ENCODE results near the gene CDH4. TPM values are rescaled to one million over a fixed set of nuclear protein-coding genes. Genes with fewer than 3 reads are reported as not detected.

Gene CDH4
- total RNA-seq, 1 experiment from 2014 or later: 25.0 TPM

- no peaks in the 10 kb centered on the region for H3K27me3 Mint-ChIP-seq (ENCODE audit: insufficient read depth, unreplicated experiment)
- no TSS peak for BruUV-seq (replicated peaks)
- no peak for TF ChIP-seq CTCF (IDR thresholded peaks at IDR 0.05; ENCODE audit: unreplicated experiment)
- H3K9me3 Mint-ChIP-seq (ENCODE audit: unreplicated experiment): no peaks in the 10 kb centered on the region
- intact Hi-C loops (cut with micrococcal nuclease): no loop called here
- no peak for DNase-seq (ENCODE audit: unreplicated experiment)
- H3K27ac Mint-ChIP-seq (ENCODE audit: low read depth, unreplicated experiment): no peak overlapping the region
- H3K36me3 Mint-ChIP-seq (ENCODE audit: insufficient read depth, unreplicated experiment): no peaks in the 10 kb centered on the region
- no peak overlapping the region for H3K4me3 Mint-ChIP-seq (ENCODE audit: unreplicated experiment)
- POLR2A ChIA-PET: no interaction called here
- H3K4me1 Mint-ChIP-seq (ENCODE audit: insufficient read depth, unreplicated experiment): no peaks in the 10 kb centered on the region
- CTCF ChIA-PET: no interaction called here
Measured at GRCh38 chr20:61700595-61701140, 448.6 kb downstream of the CDH4 start.

- Mint-ChIP-seq H3K27ac (ENCODE audit: low read depth, unreplicated experiment) (no peak overlapping the region), H3K36me3 (ENCODE audit: insufficient read depth, unreplicated experiment) (no peaks in the 10 kb centered on the region), H3K9me3 (ENCODE audit: unreplicated experiment) (no peaks in the 10 kb centered on the region), H3K4me1 (ENCODE audit: insufficient read depth, unreplicated experiment) (no peaks in the 10 kb centered on the region), H3K27me3 (ENCODE audit: insufficient read depth, unreplicated experiment) (no peaks in the 10 kb centered on the region), H3K4me3 (ENCODE audit: unreplicated experiment) (no peak overlapping the region)
- DNase-seq (ENCODE audit: unreplicated experiment): no peak
- ChIA-PET POLR2A (no interaction called here), CTCF (no interaction called here)
- BruUV-seq (replicated peaks): no TSS peak
- intact Hi-C loops (cut with micrococcal nuclease): no loop called here
- no peak for TF ChIP-seq CTCF (IDR thresholded peaks at IDR 0.05; ENCODE audit: unreplicated experiment)
Measured at GRCh38 chr20:61701401-61701800, 449.3 kb downstream of the CDH4 start.

GRCh38 chr20:61701802-61702201, 449.7 kb downstream of the CDH4 start:
- no peaks in the 10 kb centered on the region for H3K4me1 Mint-ChIP-seq (ENCODE audit: insufficient read depth, unreplicated experiment)
- no peak overlapping the region for H3K27ac Mint-ChIP-seq (ENCODE audit: low read depth, unreplicated experiment)
- ChIA-PET CTCF (no interaction called here), POLR2A (no interaction called here)
- H3K4me3 Mint-ChIP-seq (ENCODE audit: unreplicated experiment): no peak overlapping the region
- no TSS peak for BruUV-seq (replicated peaks)
- no peak for TF ChIP-seq CTCF (IDR thresholded peaks at IDR 0.05; ENCODE audit: unreplicated experiment)
- H3K9me3 Mint-ChIP-seq (ENCODE audit: unreplicated experiment): no peaks in the 10 kb centered on the region
- intact Hi-C loops (cut with micrococcal nuclease): no loop called here
- no peak for DNase-seq (ENCODE audit: unreplicated experiment)
- H3K36me3 Mint-ChIP-seq (ENCODE audit: insufficient read depth, unreplicated experiment): no peaks in the 10 kb centered on the region
- H3K27me3 Mint-ChIP-seq (ENCODE audit: insufficient read depth, unreplicated experiment): no peaks in the 10 kb centered on the region

- no peak for DNase-seq (ENCODE audit: unreplicated experiment)
- intact Hi-C loops (cut with micrococcal nuclease): no loop called here
- H3K4me3 Mint-ChIP-seq (ENCODE audit: unreplicated experiment): no peak overlapping the region
- no peaks in the 10 kb centered on the region for H3K4me1 Mint-ChIP-seq (ENCODE audit: insufficient read depth, unreplicated experiment)
- H3K27ac Mint-ChIP-seq (ENCODE audit: low read depth, unreplicated experiment): no peak overlapping the region
- H3K9me3 Mint-ChIP-seq (ENCODE audit: unreplicated experiment): no peaks in the 10 kb centered on the region
- no TSS peak for BruUV-seq (replicated peaks)
- ChIA-PET POLR2A (no interaction called here), CTCF (interaction anchor here (0.8 kb wide), 1 partner anchor 111 kb away, joined by 3 read pairs; no protein-coding TSS in a partner anchor)
- H3K27me3 Mint-ChIP-seq (ENCODE audit: insufficient read depth, unreplicated experiment): no peaks in the 10 kb centered on the region
- no peaks in the 10 kb centered on the region for H3K36me3 Mint-ChIP-seq (ENCODE audit: insufficient read depth, unreplicated experiment)
- TF ChIP-seq CTCF (IDR thresholded peaks at IDR 0.05; ENCODE audit: unreplicated experiment): no peak
Measured at GRCh38 chr20:61702246-61702645, 450.2 kb downstream of the CDH4 start.

Measured in MCF 10A (cell line).